GM23338 (cell line): ENCODE measurements around the gene SPATS1. TPM values are rescaled to one million over a fixed set of nuclear protein-coding genes. Genes with fewer than 3 reads are reported as not detected.

ENCODE experiments used
- ATAC-seq: fragments of 200-7000 bp; cut with Tn5 transposase; 3 replicates; pipeline ENCODE4 v1.9.1; 2020
- DNase-seq: peaks from one replicate; pipeline ENCODE4 v3.0.0-alpha.2; 2015; ENCODE audit warnings: low spot score
- H2AFZ ChIP-seq: fragments of 200-600 bp; sonication (generic); 2 replicates; pipeline ENCODE4 v1.8.0; 2016; ENCODE audit warnings: antibody characterized with exemption, mild to moderate bottlenecking, moderate library complexity
- H3F3A ChIP-seq: fragments of 200-600 bp; sonication (generic); replicated peaks from 2 replicates; pipeline ENCODE4 v1.8.0; 2017; ENCODE audit warnings: antibody characterized with exemption, mixed run types, low read depth
- H3K27ac ChIP-seq: fragments of 200-600 bp; sonication (generic); 2 replicates; pipeline ENCODE4 v1.6.1; 2016; ENCODE audit warnings: low read depth
- H3K27me3 ChIP-seq: fragments of 200-600 bp; sonication (generic); 2 replicates; pipeline ENCODE4 v1.8.0; 2016; ENCODE audit warnings: mild to moderate bottlenecking, mixed run types, moderate library complexity; ENCODE audit not compliant: insufficient read depth
- H3K36me3 ChIP-seq: fragments of 200-600 bp; sonication (generic); 2 replicates; pipeline ENCODE4 v1.8.0; 2016; ENCODE audit warnings: mild to moderate bottlenecking; ENCODE audit not compliant: insufficient read depth
- H3K4me1 ChIP-seq: fragments of 200-600 bp; sonication (generic); 2 replicates; pipeline ENCODE4 v1.8.0; 2016; ENCODE audit warnings: mild to moderate bottlenecking, moderate library complexity; ENCODE audit not compliant: insufficient read depth
- H3K4me2 ChIP-seq: fragments of 200-600 bp; sonication (generic); 2 replicates; pipeline ENCODE4 v1.7.1; 2017; ENCODE audit warnings: mixed run types
- H3K4me3 ChIP-seq: fragments of 200-600 bp; sonication (generic); 2 replicates; pipeline ENCODE4 v1.6.1; 2016; ENCODE audit warnings: mixed run types
- H3K79me2 ChIP-seq: fragments of 200-600 bp; sonication (generic); replicated peaks from 2 replicates; pipeline ENCODE4 v1.8.0; 2017; ENCODE audit warnings: mild to moderate bottlenecking; ENCODE audit not compliant: insufficient read depth
- H3K9me2 ChIP-seq: fragments of 200-600 bp; sonication (generic); 2 replicates; pipeline ENCODE4 v1.8.0; 2017; ENCODE audit not compliant: insufficient read depth
- H4K20me1 ChIP-seq: fragments of 200-600 bp; sonication (generic); replicated peaks from 2 replicates; pipeline ENCODE4 v1.8.0; 2017; ENCODE audit warnings: mild to moderate bottlenecking; ENCODE audit not compliant: insufficient read depth
- H3K27ac Mint-ChIP-seq: 2 replicates; pipeline ENCODE4 v1.8.0; 2020; ENCODE audit warnings: inconsistent platforms, mild to moderate bottlenecking, moderate library complexity, mixed read lengths
- H3K27me3 Mint-ChIP-seq: 3 replicates; pipeline ENCODE4 v1.8.0; 2022; ENCODE audit warnings: low read depth, mild to moderate bottlenecking, moderate library complexity, mixed read lengths, inconsistent platforms; ENCODE audit not compliant: insufficient read depth, poor library complexity
- H3K36me3 Mint-ChIP-seq: 3 replicates; pipeline ENCODE4 v1.8.0; 2021; ENCODE audit warnings: low read depth, mild to moderate bottlenecking, inconsistent platforms, moderate library complexity, mixed read lengths
- H3K4me1 Mint-ChIP-seq: 3 replicates; pipeline ENCODE4 v1.8.0; 2020; ENCODE audit warnings: mild to moderate bottlenecking, inconsistent platforms, mixed read lengths
- H3K4me3 Mint-ChIP-seq: 3 replicates; pipeline ENCODE4 v1.8.0; 2021; ENCODE audit warnings: moderate library complexity, mild to moderate bottlenecking, inconsistent platforms, mixed read lengths
- H3K9me3 Mint-ChIP-seq: 3 replicates; pipeline ENCODE4 v1.8.0; 2020; ENCODE audit warnings: moderate library complexity, mild to moderate bottlenecking, inconsistent platforms, mixed read lengths
- CREB1 ChIP-seq: fragments of 250-450 bp; sonication (Bioruptor Pico); IDR thresholded peaks from 2 replicates; pipeline ENCODE4 v1.5.0; 2020; ENCODE audit warnings: low read depth, mild to moderate bottlenecking, moderate library complexity
- ETS1 ChIP-seq: IDR thresholded peaks from 2 replicates; pipeline ENCODE4 v1.6.1; 2016; ENCODE audit warnings: antibody characterized with exemption
- EZH2 ChIP-seq: fragments of 200-600 bp; sonication (generic); IDR thresholded peaks from one replicate; pipeline ENCODE4 v1.8.0; 2017; ENCODE audit warnings: antibody characterized with exemption, mild to moderate bottlenecking, low read depth; ENCODE audit not compliant: unreplicated experiment
- NANOG ChIP-seq: IDR thresholded peaks from 2 replicates; pipeline ENCODE4 v1.6.1; 2016; ENCODE audit warnings: antibody characterized with exemption, borderline replicate concordance
- POLR2AphosphoS5 ChIP-seq: IDR thresholded peaks from 2 replicates; pipeline ENCODE4 v1.6.1; 2016; ENCODE audit warnings: antibody characterized with exemption, low read depth
- REST ChIP-seq: IDR thresholded peaks from one replicate; pipeline ENCODE4 v1.6.1; 2018; ENCODE audit warnings: antibody characterized with exemption; ENCODE audit not compliant: unreplicated experiment
- ZNF114 ChIP-seq: fragments of 250-450 bp; sonication (Bioruptor Pico); IDR thresholded peaks from 2 replicates; pipeline ENCODE4 v1.5.0; 2020; ENCODE audit warnings: mild to moderate bottlenecking, moderate library complexity
- polyA plus RNA-seq: library from polyadenylated mRNA; unstranded; fragments of >200 nt; fragmentation: Nextera tagmentation; extraction: Ambion mirVana; gene quantifications from 2 replicates; pipeline ENCODE4 v1.2.1, GENCODE V29; 2016
- total RNA-seq: library from RNA; depleted of rRNA; stranded (reverse); fragments of >200 nt; shearing (Covaris generic); gene quantifications from 2 replicates; pipeline ENCODE4 v1.2.3, GENCODE V29; 2014

SPATS1 gene
- total and polyA plus RNA-seq, 2 experiments from 2014 or later = not detected

- TF ChIP-seq EZH2 (no peak), POLR2AphosphoS5 (peak; percentile 93), CREB1 (peak; percentile 99)
- H3K36me3 Mint-ChIP-seq = peaks cover 22% of the 10 kb centered on the region; the same call in 2 of the 3 replicates
- Histone ChIP-seq H3K27ac (peak within 1 kb of the TSS; percentile 96), H3K9me2 (no peaks in the 10 kb centered on the region), H3K4me3 (peak within 1 kb of the TSS; percentile 63), H3K36me3 (peaks cover 9% of the 10 kb centered on the region; the same call in 1 of the 2 replicates), H4K20me1 (peaks cover 34% of the 10 kb centered on the region), H3K27me3 (no peaks in the 10 kb centered on the region), H3K4me2 (peak within 1 kb of the TSS; percentile 85), H3K4me1 (peaks cover 21% of the 10 kb centered on the region), H3K79me2 (peaks cover 36% of the 10 kb centered on the region), H3F3A (no peaks in the 10 kb centered on the region), H2AFZ (peak within 1 kb of the TSS; percentile 84)
- H3K4me3 Mint-ChIP-seq = peak within 1 kb of the TSS; percentile 99
- peaks cover 22% of the 10 kb centered on the region for H3K4me1 Mint-ChIP-seq
- peak; percentile 98 for DNase-seq
- peak; percentile 91 for ATAC-seq
- no peaks in the 10 kb centered on the region for H3K9me3 Mint-ChIP-seq
- peak within 1 kb of the TSS; percentile 100 for H3K27ac Mint-ChIP-seq
- H3K27me3 Mint-ChIP-seq = peaks cover 9% of the 10 kb centered on the region
Measured at GRCh38 chr6:44387346-44388134, 45.1 kb downstream of the SPATS1 start, which contains the start of gene CDC5L. Gene CDC5L, plus strand, starts transcription at chr6:44387706. Its CDS starts 118 bp downstream, at chr6:44387824.

- Histone ChIP-seq H3K4me3 (peak overlapping the region; percentile 63), H3K79me2 (peaks cover 36% of the 10 kb centered on the region), H3K4me1 (peaks cover 21% of the 10 kb centered on the region), H3K27ac (no peak overlapping the region), H3F3A (no peaks in the 10 kb centered on the region), H2AFZ (no peak overlapping the region), H4K20me1 (peaks cover 34% of the 10 kb centered on the region), H3K9me2 (no peaks in the 10 kb centered on the region), H3K27me3 (no peaks in the 10 kb centered on the region), H3K36me3 (peaks cover 15% of the 10 kb centered on the region; the same call in 1 of the 2 replicates), H3K4me2 (peak overlapping the region; percentile 85)
- peaks cover 9% of the 10 kb centered on the region for H3K27me3 Mint-ChIP-seq
- ATAC-seq = no peak; the same call in 2 of the 3 replicates
- peak overlapping the region; percentile 100 for H3K27ac Mint-ChIP-seq
- H3K9me3 Mint-ChIP-seq = no peaks in the 10 kb centered on the region
- TF ChIP-seq ZNF114 (no peak), REST (no peak), ETS1 (no peak), NANOG (no peak)
- peak overlapping the region; percentile 99 for H3K4me3 Mint-ChIP-seq
- DNase-seq = peak; percentile 20
- H3K4me1 Mint-ChIP-seq = peaks cover 22% of the 10 kb centered on the region
- H3K36me3 Mint-ChIP-seq = peaks cover 28% of the 10 kb centered on the region; the same call in 2 of the 3 replicates
Measured at GRCh38 chr6:44388135-44388487, 45.7 kb downstream of the SPATS1 start.
